HEK293 (cell line): Measurements from ENCODE around the gene ZNF618.

Experiments used
- CTCF ChIA-PET: fragments of 350-600 bp; formaldehyde crosslinking; extraction: SDS; loops from one replicate; lab custom pipeline; 2021; ENCODE audit warnings: antibody characterized with exemption; lab: Yijun Ruan, JAX
- POLR2A ChIA-PET: fragments of 300-600 bp; formaldehyde crosslinking; extraction: SDS; loops from one replicate; lab custom pipeline; 2020; ENCODE audit warnings: antibody characterized with exemption, inconsistent platforms; lab: Yijun Ruan, JAX
- H3K27ac ChIP-seq: fragments of 200-500 bp; sonication (Bioruptor generic); 2 replicates; pipeline ENCODE4 v1.5.1; 2014; ENCODE audit warnings: low read depth, low read length, control low read depth, inconsistent platforms; ENCODE audit errors: extremely low read depth
- H3K36me3 ChIP-seq, 2 experiments: fragments of 200-500 bp in 1 of 2; sonication (Bioruptor generic) in 1 of 2; 1 replicate in 1 of 2; 2 replicates in 1 of 2; pipeline ENCODE4 v1.5.1; 2014 to 2017; ENCODE audit warnings: inconsistent platforms in 2 of 2, low read length in 2 of 2; ENCODE audit not compliant: control insufficient read depth in 2 of 2, insufficient read depth in 1 of 2
- H3K4me1 ChIP-seq: fragments of 200-500 bp; sonication (Bioruptor generic); 2 replicates; pipeline ENCODE4 v1.5.1; 2014; ENCODE audit warnings: mild to moderate bottlenecking, low read length, inconsistent platforms; ENCODE audit not compliant: control insufficient read depth, insufficient read depth
- H3K4me3 ChIP-seq: 2 replicates; pipeline ENCODE4 v1.5.1; 2011; ENCODE audit warnings: low read depth, mild to moderate bottlenecking, control low read depth, low read length, moderate library complexity
- H3K9me3 ChIP-seq: fragments of 200-500 bp; sonication (Bioruptor generic); 2 replicates; pipeline ENCODE4 v1.5.1; 2014; ENCODE audit warnings: low read depth, low read length, inconsistent platforms; ENCODE audit not compliant: control insufficient read depth, insufficient read depth
- CTCF ChIP-seq: fragments of 450-650 bp; formaldehyde crosslinking; IDR thresholded peaks from 2 replicates; pipeline ENCODE4 v1.5.1; 2016; ENCODE audit warnings: missing biosample characterization, missing genetic modification characterization
- PRDM10 ChIP-seq: fragments of 450-650 bp; formaldehyde crosslinking; IDR thresholded peaks from 2 replicates; pipeline ENCODE4 v1.5.1; 2016; ENCODE audit warnings: missing biosample characterization, missing genetic modification characterization
- SCRT2 ChIP-seq: fragments of 450-650 bp; formaldehyde crosslinking; IDR thresholded peaks from 2 replicates; pipeline ENCODE4 v1.5.1; 2016; ENCODE audit warnings: missing biosample characterization, missing genetic modification characterization
- ZBTB11 ChIP-seq: fragments of 450-650 bp; formaldehyde crosslinking; conservative IDR thresholded peaks from 2 replicates; pipeline ENCODE4 v1.5.1; 2016; ENCODE audit warnings: low read depth, missing biosample characterization, missing genetic modification characterization
- ZBTB20 ChIP-seq: fragments of 450-650 bp; formaldehyde crosslinking; IDR thresholded peaks from 2 replicates; pipeline ENCODE4 v1.5.1; 2016; ENCODE audit warnings: missing biosample characterization, missing genetic modification characterization
- ZFP37 ChIP-seq: fragments of 450-650 bp; formaldehyde crosslinking; IDR thresholded peaks from 2 replicates; pipeline ENCODE4 v1.5.1; 2016; ENCODE audit warnings: missing biosample characterization, missing genetic modification characterization
- ZNF112 ChIP-seq: fragments of 450-650 bp; formaldehyde crosslinking; IDR thresholded peaks from 2 replicates; pipeline ENCODE4 v1.5.0; 2017; ENCODE audit warnings: missing biosample characterization, missing genetic modification characterization
- ZNF140 ChIP-seq: fragments of 450-650 bp; formaldehyde crosslinking; IDR thresholded peaks from 2 replicates; pipeline ENCODE4 v1.5.1; 2016; ENCODE audit warnings: missing biosample characterization, missing genetic modification characterization
- ZNF23 ChIP-seq: fragments of 450-650 bp; formaldehyde crosslinking; IDR thresholded peaks from 2 replicates; pipeline ENCODE4 v1.5.1; 2016; ENCODE audit warnings: missing biosample characterization, missing genetic modification characterization, borderline replicate concordance
- ZNF324 ChIP-seq: fragments of 450-650 bp; formaldehyde crosslinking; IDR thresholded peaks from 2 replicates; pipeline ENCODE4 v1.5.1; 2016; ENCODE audit warnings: missing biosample characterization, missing genetic modification characterization
- ZNF354C ChIP-seq: fragments of 450-650 bp; formaldehyde crosslinking; IDR thresholded peaks from 2 replicates; pipeline ENCODE4 v1.5.1; 2016; ENCODE audit warnings: missing biosample characterization, missing genetic modification characterization, low read depth, borderline replicate concordance
- ZNF398 ChIP-seq: fragments of 450-650 bp; formaldehyde crosslinking; IDR thresholded peaks from 2 replicates; pipeline ENCODE4 v1.5.1; 2017; ENCODE audit warnings: missing biosample characterization, missing genetic modification characterization
- ZNF473 ChIP-seq: fragments of 450-650 bp; formaldehyde crosslinking; IDR thresholded peaks from 2 replicates; pipeline ENCODE4 v1.5.1; 2017; ENCODE audit warnings: missing biosample characterization, missing genetic modification characterization
- ZNF529 ChIP-seq: fragments of 450-650 bp; formaldehyde crosslinking; IDR thresholded peaks from 2 replicates; pipeline ENCODE4 v1.5.1; 2017; ENCODE audit warnings: missing genetic modification characterization, missing biosample characterization; ENCODE audit not compliant: insufficient replicate concordance
- ZNF555 ChIP-seq: fragments of 450-650 bp; formaldehyde crosslinking; conservative IDR thresholded peaks from 2 replicates; pipeline ENCODE4 v1.5.1; 2017; ENCODE audit warnings: missing biosample characterization, mild to moderate bottlenecking, missing genetic modification characterization, inconsistent platforms
- ZNF704 ChIP-seq: fragments of 450-650 bp; formaldehyde crosslinking; IDR thresholded peaks from 2 replicates; pipeline ENCODE4 v1.5.1; 2016; ENCODE audit warnings: missing biosample characterization, missing genetic modification characterization
- ZNF707 ChIP-seq: fragments of 450-650 bp; formaldehyde crosslinking; IDR thresholded peaks from 2 replicates; pipeline ENCODE4 v1.5.1; 2016; ENCODE audit warnings: missing biosample characterization, missing genetic modification characterization
- ZNF777 ChIP-seq: fragments of 450-650 bp; formaldehyde crosslinking; IDR thresholded peaks from 2 replicates; pipeline ENCODE4 v1.5.1; 2017; ENCODE audit warnings: missing biosample characterization, missing genetic modification characterization, borderline replicate concordance

Gene ZNF618

GRCh38 chr9:113910036-113910639 is 34.0 kb downstream of the ZNF618 start (continued):
- TF ChIP-seq ZNF398: no peak
- TF ChIP-seq ZNF707: no peak
- no peak for TF ChIP-seq ZNF704
- no peak for TF ChIP-seq ZNF555 (tag by site-specific recombination)
- TF ChIP-seq ZNF112 (tag by site-specific recombination): no peak
- no peak for TF ChIP-seq ZBTB11

- CTCF ChIA-PET: interaction anchor here (0.6 kb wide), 2 partner anchors 52 to 175 kb away, joined by 3 to 4 read pairs; no protein-coding TSS in a partner anchor
- TF ChIP-seq ZNF473 (tag by site-specific recombination): no peak
- no peak for TF ChIP-seq ZNF23
- TF ChIP-seq ZNF324 (tag by site-specific recombination): no peak
- TF ChIP-seq ZBTB20 (tag by site-specific recombination): peak; percentile 63; the same call in 1 of the 2 replicates
- no peak for TF ChIP-seq ZNF777 (tag by site-specific recombination)
- TF ChIP-seq CTCF: no peak
- no peak for TF ChIP-seq ZFP37 (tag by site-specific recombination)
- TF ChIP-seq, all 188 proteins: peak for 1
- POLR2A ChIA-PET: no interaction called here
- no peak overlapping the region for H3K4me3 ChIP-seq
- H3K36me3 ChIP-seq: no peaks in the 10 kb centered on the region
- H3K4me1 ChIP-seq: no peaks in the 10 kb centered on the region
- no peak overlapping the region for H3K27ac ChIP-seq
- no peaks in the 10 kb centered on the region for H3K9me3 ChIP-seq
These were observed 35.9 kb downstream of the ZNF618 start for GRCh38 chr9:113911850-113912557.

GRCh38 chr9:113912816-113913215 is 36.7 kb downstream of the ZNF618 start:
- H3K9me3 ChIP-seq: no peaks in the 10 kb centered on the region
- CTCF ChIA-PET: no interaction called here
- H3K4me3 ChIP-seq: no peak overlapping the region
- no peaks in the 10 kb centered on the region for H3K4me1 ChIP-seq
- H3K36me3 ChIP-seq: no peaks in the 10 kb centered on the region
- POLR2A ChIA-PET: no interaction called here
- no peak overlapping the region for H3K27ac ChIP-seq
- TF ChIP-seq ZNF354C (tag by site-specific recombination): no peak
- TF ChIP-seq SCRT2 (tag by site-specific recombination): no peak
- no peak for TF ChIP-seq ZNF140 (tag by site-specific recombination)
- TF ChIP-seq CTCF: no peak
- TF ChIP-seq ZNF529 (tag by site-specific recombination): no peak
- TF ChIP-seq PRDM10 (tag by site-specific recombination): no peak
